Stimulated activated CD8-positive, alpha-beta memory T cell treated with anti-CD3 and anti-CD28 coated beads, Interleukin-12 subunit alpha, Interleukin-12 subunit beta, amount 100 ng/mL, for 4 hours (primary cell): ENCODE measurements around the gene TRPV5.
"Not testable (repeated sequence)": the region's sequence is repeated elsewhere in the genome, so short reads cannot be mapped to it uniquely, and the experiment has no call there.

Experiments
- DNase-seq: peaks from one replicate; pipeline ENCODE4 v3.0.0-alpha.2; 2020; ENCODE audit warnings: low read depth

TRPV5 gene

GRCh38 chr7:142933624-142934023, at the start of gene TRPV5:
TSS of gene TRPV5 (minus strand) at chr7:142933746. CDS start at chr7:142933459, 287 bp downstream.
- DNase-seq: no peak

DNA sequence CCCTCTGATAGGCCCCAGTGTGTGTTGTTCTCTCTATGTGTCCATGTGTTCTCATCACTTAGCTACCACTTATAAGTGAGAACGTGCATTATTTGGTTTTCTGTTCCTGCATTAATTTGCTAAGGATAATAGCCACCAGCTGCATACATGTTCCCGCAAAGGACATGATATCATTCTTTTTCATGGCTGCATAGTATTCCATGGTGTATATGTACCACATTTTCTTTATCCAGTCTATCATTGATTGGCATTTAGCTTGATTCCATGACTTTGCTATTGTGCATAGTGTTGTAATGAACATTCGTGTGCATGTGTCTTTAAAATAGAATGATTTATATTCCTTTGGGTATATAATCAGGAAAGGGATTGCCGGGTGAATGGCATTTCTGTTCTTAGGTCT, 44.9 kb upstream of the TRPV5 start:
- not testable (repeated sequence) for DNase-seq

DNA sequence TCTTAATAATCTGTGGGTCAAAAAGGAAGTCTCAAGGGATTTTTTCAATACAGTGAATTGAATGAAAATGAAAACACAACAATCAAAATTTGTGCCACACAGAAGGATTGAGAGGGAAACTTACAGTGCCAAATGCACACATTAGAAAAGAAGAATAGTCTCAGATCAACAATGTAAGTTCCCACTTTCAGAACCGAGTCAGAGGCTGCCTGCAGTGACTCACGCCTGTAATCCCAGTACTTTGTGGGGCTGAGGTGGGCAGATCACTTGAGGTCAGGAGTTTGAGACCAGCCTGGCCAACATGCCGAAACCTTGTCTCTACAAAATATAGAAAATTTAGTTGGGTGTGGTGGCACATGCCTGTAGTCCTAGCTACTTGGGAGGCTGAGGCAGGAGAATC, 41.1 kb upstream of the TRPV5 start:
- no peak for DNase-seq

DNA sequence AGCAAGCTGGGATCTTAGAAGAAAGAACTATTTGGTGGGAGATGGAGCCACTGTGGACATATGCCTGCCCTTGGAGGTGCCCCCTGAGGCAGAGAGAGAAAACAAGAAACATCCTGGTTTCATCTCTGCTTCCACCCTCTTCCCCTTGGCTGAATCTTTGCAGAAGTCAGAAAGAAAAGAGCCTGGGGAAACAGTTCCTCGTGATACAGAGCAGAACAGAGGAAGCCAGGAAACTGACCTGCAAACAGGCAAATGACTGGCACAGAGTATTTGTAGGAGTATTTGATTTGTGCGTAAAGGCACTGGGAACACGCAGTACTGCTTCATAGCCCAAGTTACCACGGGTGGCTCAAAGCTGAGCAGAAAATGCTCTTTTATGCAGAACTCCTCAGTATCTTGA, 35.6 kb upstream of the TRPV5 start:
- no peak for DNase-seq

DNA sequence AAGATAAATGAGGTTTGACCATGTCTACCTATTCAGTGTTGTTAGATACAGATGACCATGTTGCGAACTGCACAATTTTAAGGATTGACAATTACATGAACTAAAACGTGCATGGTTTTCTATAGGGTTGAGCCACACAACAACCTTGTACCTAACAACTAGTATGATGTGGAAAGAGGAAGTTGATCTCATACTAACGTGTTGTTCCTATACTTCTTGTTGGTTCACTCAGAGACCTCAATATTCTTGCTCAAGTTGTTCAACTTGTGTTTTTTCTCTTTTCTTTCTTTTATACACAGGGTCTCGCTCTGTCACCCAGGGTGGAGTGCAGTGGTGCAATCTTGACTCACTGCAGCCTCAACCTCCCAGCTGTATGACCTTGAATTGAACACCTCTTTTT, 34.7 kb upstream of the TRPV5 start:
- no peak for DNase-seq

GRCh38 chr7:142964502-142965246, 31.1 kb upstream of the TRPV5 start:
- DNase-seq: no peak

DNA sequence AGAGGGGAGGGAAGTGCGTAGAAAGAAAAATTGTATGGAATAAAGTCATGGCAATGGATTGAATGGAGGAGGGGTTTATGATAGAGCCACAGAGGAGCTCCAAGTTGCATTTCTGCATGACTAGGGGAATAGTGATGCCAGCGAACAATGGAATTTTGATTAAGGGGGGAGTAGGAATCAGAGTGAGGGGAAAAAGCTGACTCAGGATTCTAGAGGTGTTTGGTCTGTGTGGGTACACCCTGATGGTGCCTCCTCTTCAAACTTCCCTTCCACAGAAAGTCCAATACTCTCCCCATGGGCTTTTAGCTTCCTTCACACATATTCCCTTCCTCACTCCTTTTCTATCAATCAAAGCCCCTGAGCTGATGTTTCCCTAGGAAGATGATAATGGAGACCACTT, 30.4 kb upstream of the TRPV5 start:
- DNase-seq: no peak

GRCh38 chr7:142962991-142963390, 29.4 kb upstream of the TRPV5 start:
- no peak for DNase-seq

GRCh38 chr7:142961973-142962926, 28.7 kb upstream of the TRPV5 start, which contains the start of gene KEL:
TSS of gene KEL (minus strand) at chr7:142962363. CDS start at chr7:142962206, 157 bp downstream.
- no peak for DNase-seq

- DNase-seq: no peak
Observed at GRCh38 chr7:142961595-142961972, 28.0 kb upstream of the TRPV5 start.

DNA sequence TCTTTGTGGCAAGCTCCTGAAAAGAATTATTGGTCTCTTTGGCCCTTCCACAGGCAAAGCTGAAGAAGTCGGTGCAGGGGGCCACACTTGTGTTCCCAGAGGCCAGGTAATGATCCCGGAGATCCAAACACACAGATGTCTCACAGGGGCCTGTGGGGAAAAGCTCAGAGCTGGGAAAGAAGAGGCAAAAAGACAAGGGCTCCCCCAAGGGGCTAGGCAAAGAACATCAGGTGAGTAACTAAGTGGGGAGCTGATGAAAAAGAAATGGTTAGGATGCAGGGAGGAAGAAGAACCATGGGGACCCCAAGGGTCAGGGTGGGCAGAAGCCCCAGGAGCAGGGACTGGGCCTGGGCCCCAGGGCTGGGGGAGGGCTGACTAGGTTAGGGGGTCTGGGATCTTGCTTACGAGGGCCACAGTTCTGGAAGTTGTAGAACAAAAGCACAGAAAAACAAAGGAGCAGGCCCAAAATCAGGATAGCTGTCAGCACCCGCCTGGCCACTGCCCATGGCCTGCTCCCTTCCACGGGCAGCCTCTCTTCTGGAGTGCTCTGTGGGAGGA, 27.5 kb upstream of the TRPV5 start:
- no peak for DNase-seq

- DNase-seq: no peak
Observed at GRCh38 chr7:142959202-142959601, 25.7 kb upstream of the TRPV5 start.

DNA sequence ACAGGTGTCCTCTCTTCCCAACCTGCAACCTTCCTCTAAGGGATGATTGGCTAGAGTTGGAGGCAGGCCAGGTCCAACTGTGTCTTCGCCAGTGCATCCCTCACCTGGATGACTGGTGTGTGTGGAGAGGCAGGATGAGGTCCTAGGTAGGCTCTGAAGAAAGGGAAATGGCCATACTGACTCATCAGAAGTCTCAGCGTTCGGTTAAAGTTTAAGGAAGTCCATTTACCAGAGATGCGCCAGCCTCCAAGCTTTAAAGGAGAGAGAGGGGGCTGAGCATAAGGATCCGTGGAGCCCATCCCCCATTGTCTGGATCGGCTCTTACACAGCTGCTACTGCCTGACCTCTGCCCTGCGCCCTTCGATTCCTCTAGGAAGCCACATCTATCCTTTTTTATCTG, 24.2 kb upstream of the TRPV5 start:
- DNase-seq: no peak

DNA sequence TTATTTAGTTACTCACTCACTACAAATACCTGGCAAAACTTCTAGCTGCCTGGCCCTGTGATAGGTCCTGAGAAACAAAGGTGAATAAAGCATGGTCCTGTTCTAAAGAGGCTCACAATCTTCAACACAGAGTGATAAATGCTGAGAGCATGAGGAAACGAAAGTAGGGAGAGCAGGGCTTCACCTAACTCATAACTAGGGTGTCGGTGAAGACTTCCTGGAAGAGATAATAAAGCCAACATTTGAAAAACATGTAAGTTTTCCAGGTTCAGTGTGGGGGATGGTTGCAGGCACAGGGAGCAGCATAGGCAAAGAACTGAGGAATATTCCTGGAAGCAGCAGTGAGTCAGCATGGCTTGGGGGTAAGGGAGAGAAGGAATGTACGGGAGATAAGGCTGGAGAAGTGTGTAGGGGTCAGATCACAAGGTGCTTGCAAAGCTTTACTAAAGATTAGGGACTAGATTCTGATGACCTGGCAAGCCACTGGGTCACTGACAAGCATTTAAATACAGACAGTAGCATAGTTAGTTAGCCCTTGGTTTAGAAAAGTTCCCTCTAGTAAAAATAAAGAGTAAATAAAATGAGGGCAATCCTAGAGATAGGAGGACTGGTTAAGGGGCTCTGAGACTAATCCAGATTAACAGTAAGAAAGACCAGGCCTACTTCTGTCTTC, 23.5 kb upstream of the TRPV5 start:
- no peak for DNase-seq

GRCh38 chr7:142954680-142955268, 21.2 kb upstream of the TRPV5 start:
- no peak for DNase-seq

GRCh38 chr7:142950235-142950634, 16.7 kb upstream of the TRPV5 start:
- no peak for DNase-seq

- no peak for DNase-seq
Observed at GRCh38 chr7:142948603-142949002, 15.1 kb upstream of the TRPV5 start.

DNA sequence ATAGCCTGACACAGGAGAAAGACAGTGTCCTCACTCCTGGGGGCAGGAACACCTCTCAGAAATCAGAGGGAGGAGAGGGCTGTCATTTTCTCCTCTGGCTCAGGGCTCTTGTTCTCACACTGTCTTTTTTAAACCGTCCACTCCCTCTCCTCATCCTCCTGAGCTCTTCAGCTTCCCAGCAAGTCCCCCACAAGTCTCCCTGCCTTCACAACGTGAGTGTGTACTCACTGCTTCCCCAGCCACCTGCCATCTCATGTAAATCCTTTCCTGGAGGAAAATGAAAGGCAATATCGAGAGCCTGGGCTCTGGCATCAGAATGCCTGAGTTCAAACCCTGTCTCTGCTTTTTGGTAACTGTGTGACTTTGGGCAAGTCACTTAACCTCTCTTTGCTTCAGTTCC, 11.5 kb upstream of the TRPV5 start:
- no peak for DNase-seq

DNA sequence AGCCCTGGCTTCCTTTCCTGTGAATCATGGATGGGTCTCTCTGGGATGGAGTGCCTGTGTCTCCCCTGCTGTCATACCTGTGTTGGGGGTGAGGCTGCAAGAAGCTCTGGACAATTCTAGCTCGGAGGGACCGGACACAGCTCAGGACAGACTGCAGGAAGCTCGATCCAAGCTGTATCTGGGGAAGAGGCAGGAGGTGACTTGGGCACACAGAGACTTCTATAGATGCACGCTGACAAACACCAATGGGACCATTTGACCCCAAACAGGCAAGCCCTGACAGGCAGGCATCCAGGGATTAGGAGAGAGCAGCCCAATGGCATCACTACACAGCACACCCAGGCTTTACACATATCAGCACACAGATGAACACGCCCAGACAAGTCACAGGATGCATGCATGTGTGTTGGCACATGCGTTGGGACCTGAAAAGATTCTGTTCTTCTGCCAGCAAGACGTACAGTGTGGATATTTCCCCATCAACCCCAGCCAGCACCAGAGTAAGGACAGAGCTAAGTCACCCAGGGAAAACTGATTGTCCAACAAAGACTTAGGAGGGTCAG, 10.2 kb upstream of the TRPV5 start:
- DNase-seq: no peak

DNA sequence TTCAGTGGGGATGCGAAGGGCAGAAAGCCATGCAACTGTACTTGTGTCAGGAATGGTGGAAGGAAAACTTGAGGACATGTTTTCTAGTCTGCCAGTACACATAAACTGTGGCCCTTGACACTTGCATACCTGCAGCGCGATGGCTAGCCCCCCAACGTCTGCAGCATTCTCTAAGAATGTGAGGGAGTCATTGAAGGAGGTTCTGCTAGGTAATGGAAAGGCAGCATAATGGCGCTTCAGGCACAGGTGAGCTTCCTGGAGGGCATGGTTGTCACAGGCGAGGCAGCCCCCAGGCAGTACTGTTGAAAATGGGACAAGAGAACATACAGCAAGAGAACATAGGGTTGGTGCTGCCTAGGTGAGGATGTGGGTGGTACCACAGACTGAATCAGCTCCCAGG, 9.2 kb upstream of the TRPV5 start:
- no peak for DNase-seq

GRCh38 chr7:142941541-142941940, 8.0 kb upstream of the TRPV5 start:
- no peak for DNase-seq
